Neutrophil (primary cell): ENCODE measurements around the gene MAL.

Experiments
- H3K27ac ChIP-seq: fragments of 200-600 bp; sonication (generic); 2 replicates; pipeline ENCODE4 v1.5.1; 2016; ENCODE audit warnings: mild to moderate bottlenecking, moderate library complexity
- H3K27me3 ChIP-seq: fragments of 200-600 bp; sonication (generic); 2 replicates; pipeline ENCODE4 v1.6.0; 2016; ENCODE audit warnings: mild to moderate bottlenecking
- H3K36me3 ChIP-seq: fragments of 200-600 bp; sonication (generic); 2 replicates; pipeline ENCODE4 v1.5.1; 2017
- H3K4me1 ChIP-seq, 2 experiments: fragments of 200-600 bp in 1 of 2; sonication (generic) in 1 of 2; 1 replicate in 1 of 2; 2 replicates in 1 of 2; pipeline versions ENCODE4 v1.5.1 to v1.6.1; 2013 to 2016; ENCODE audit warnings: low read depth in 1 of 2, low read length in 1 of 2, mild to moderate bottlenecking in 1 of 2, moderate library complexity in 1 of 2; ENCODE audit not compliant: control insufficient read depth in 1 of 2, insufficient read depth in 1 of 2
- H3K4me3 ChIP-seq, 2 experiments: fragments of 200-600 bp in 1 of 2; sonication (generic) in 1 of 2; 1 replicate in 1 of 2; 2 replicates in 1 of 2; pipeline ENCODE4 v1.5.1; 2013 to 2016; ENCODE audit warnings: low read depth in 1 of 2, low read length in 1 of 2, mild to moderate bottlenecking in 1 of 2, moderate library complexity in 1 of 2
- H3K9me3 ChIP-seq: fragments of 200-600 bp; sonication (generic); 2 replicates; pipeline ENCODE4 v1.5.1; 2016
- TF ChIP-seq, protein P1 (sequence below): fragments of 200-600 bp; sonication (generic); IDR thresholded peaks from 2 replicates; pipeline ENCODE4 v1.5.1; 2016; ENCODE audit warnings: antibody characterized with exemption

Gene MAL

DNA sequence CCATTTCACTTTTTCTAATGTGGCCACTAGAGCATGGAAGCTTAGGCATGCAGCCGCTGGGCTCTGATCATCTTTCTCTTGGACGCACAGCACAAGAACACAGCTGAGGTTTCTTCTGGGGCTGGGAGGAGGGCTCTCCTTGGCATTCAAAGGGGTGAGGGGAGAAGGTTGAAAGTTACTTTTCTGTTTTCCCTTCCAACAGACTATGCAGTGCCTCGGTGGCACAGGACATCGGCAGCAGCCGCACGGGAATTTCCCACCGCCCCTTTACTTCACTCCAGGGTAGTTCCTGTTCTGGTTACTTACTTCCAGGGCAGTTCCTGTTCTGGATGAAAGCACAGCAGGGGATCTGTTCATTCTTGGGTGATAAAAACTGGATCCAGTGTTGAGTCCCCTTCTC lies 18.9 kb upstream of the MAL start:
- Histone ChIP-seq H3K27ac (no peak overlapping the region), H3K36me3 (no peaks in the 10 kb centered on the region), H3K27me3 (no peaks in the 10 kb centered on the region), H3K9me3 (no peaks in the 10 kb centered on the region), H3K4me3 (no peak overlapping the region), H3K4me1 (no peaks in the 10 kb centered on the region)
- TF ChIP-seq, protein P1, sequence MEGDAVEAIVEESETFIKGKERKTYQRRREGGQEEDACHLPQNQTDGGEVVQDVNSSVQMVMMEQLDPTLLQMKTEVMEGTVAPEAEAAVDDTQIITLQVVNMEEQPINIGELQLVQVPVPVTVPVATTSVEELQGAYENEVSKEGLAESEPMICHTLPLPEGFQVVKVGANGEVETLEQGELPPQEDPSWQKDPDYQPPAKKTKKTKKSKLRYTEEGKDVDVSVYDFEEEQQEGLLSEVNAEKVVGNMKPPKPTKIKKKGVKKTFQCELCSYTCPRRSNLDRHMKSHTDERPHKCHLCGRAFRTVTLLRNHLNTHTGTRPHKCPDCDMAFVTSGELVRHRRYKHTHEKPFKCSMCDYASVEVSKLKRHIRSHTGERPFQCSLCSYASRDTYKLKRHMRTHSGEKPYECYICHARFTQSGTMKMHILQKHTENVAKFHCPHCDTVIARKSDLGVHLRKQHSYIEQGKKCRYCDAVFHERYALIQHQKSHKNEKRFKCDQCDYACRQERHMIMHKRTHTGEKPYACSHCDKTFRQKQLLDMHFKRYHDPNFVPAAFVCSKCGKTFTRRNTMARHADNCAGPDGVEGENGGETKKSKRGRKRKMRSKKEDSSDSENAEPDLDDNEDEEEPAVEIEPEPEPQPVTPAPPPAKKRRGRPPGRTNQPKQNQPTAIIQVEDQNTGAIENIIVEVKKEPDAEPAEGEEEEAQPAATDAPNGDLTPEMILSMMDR = no peak

- no peak overlapping the region for H3K27ac ChIP-seq
- TF ChIP-seq, protein P1 = no peak
- no peaks in the 10 kb centered on the region for H3K27me3 ChIP-seq
- H3K4me1 ChIP-seq = no peaks in the 10 kb centered on the region
- no peaks in the 10 kb centered on the region for H3K9me3 ChIP-seq
- no peak overlapping the region for H3K4me3 ChIP-seq
- no peaks in the 10 kb centered on the region for H3K36me3 ChIP-seq
Measured at GRCh38 chr2:95007031-95007609, 18.4 kb upstream of the MAL start.

DNA sequence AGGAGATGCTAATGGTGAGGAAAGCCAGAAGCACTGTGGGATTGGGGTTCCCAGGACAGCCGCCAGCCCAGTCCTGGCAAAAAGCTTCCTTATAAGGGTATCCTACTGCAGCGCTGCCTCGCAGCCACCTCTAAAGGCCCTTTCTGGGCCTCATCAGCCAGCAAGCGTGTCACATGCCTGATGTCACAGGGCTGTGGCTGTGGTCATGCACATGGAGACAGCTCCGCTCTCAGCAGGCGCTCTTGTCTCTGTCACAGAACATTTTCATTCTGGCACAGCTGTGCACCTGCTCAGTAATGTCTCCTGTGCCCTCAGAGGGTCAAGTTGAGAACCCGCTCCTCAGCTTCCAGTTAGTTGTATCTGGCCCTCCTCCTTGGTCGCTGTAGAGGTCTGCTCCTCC lies 17.7 kb upstream of the MAL start:
- H3K4me3 ChIP-seq = no peak overlapping the region
- TF ChIP-seq, protein P1 = no peak
- no peaks in the 10 kb centered on the region for H3K27me3 ChIP-seq
- no peak overlapping the region for H3K27ac ChIP-seq
- H3K9me3 ChIP-seq = no peaks in the 10 kb centered on the region
- no peaks in the 10 kb centered on the region for H3K36me3 ChIP-seq
- no peaks in the 10 kb centered on the region for H3K4me1 ChIP-seq

- Histone ChIP-seq H3K36me3 (no peaks in the 10 kb centered on the region), H3K27me3 (no peaks in the 10 kb centered on the region), H3K4me3 (no peak overlapping the region), H3K4me1 (no peaks in the 10 kb centered on the region), H3K27ac (no peak overlapping the region), H3K9me3 (no peaks in the 10 kb centered on the region)
- TF ChIP-seq, protein P1 = no peak
Measured at GRCh38 chr2:95008306-95008705, 17.2 kb upstream of the MAL start.

GRCh38 chr2:95008996-95009395 lies 16.5 kb upstream of the MAL start:
- TF ChIP-seq, protein P1 = no peak
- H3K36me3 ChIP-seq = no peaks in the 10 kb centered on the region
- no peak overlapping the region for H3K27ac ChIP-seq
- H3K27me3 ChIP-seq = no peaks in the 10 kb centered on the region
- no peaks in the 10 kb centered on the region for H3K4me1 ChIP-seq
- H3K4me3 ChIP-seq = no peak overlapping the region
- no peaks in the 10 kb centered on the region for H3K9me3 ChIP-seq

GRCh38 chr2:95009412-95009811 lies 16.1 kb upstream of the MAL start:
- no peaks in the 10 kb centered on the region for H3K27me3 ChIP-seq
- no peaks in the 10 kb centered on the region for H3K4me1 ChIP-seq
- H3K36me3 ChIP-seq = no peaks in the 10 kb centered on the region
- H3K27ac ChIP-seq = no peak overlapping the region
- TF ChIP-seq, protein P1 = no peak
- no peak overlapping the region for H3K4me3 ChIP-seq
- H3K9me3 ChIP-seq = no peaks in the 10 kb centered on the region
